RWPE2 (cell line): ENCODE measurements around the gene CAMK1D.

ENCODE experiments used
- ATAC-seq: fragments of 200-7000 bp; cut with Tn5 transposase; 3 replicates; pipeline ENCODE4 v1.9.1; 2021; ENCODE audit warnings: low read depth
- DNase-seq: peaks from one replicate; pipeline ENCODE4 v3.0.0-alpha.2; 2020; ENCODE audit warnings: low spot score
- H3K27ac ChIP-seq: fragments of 450-650 bp; 2 replicates; pipeline ENCODE4 v1.5.1; 2017; ENCODE audit warnings: mild to moderate bottlenecking; ENCODE audit not compliant: poor library complexity, severe bottlenecking
- H3K27me3 ChIP-seq: fragments of 250-450 bp; sonication (Bioruptor Pico); 2 replicates; pipeline ENCODE4 v1.5.1; 2021; ENCODE audit warnings: mild to moderate bottlenecking, moderate library complexity; ENCODE audit not compliant: insufficient read depth, poor library complexity, severe bottlenecking
- H3K36me3 ChIP-seq: fragments of 250-450 bp; sonication (Bioruptor Pico); 2 replicates; pipeline ENCODE4 v1.5.1; 2020; ENCODE audit warnings: low read depth, mild to moderate bottlenecking, moderate library complexity
- H3K4me1 ChIP-seq: fragments of 250-450 bp; sonication (Bioruptor Pico); 2 replicates; pipeline ENCODE4 v1.5.1; 2021; ENCODE audit warnings: mild to moderate bottlenecking, moderate library complexity; ENCODE audit not compliant: insufficient read depth, poor library complexity, severe bottlenecking
- H3K4me3 ChIP-seq: fragments of 250-450 bp; sonication (Bioruptor Pico); 2 replicates; pipeline ENCODE4 v1.5.1; 2021; ENCODE audit warnings: mild to moderate bottlenecking, moderate library complexity; ENCODE audit not compliant: severe bottlenecking
- H3K9me3 ChIP-seq: fragments of 250-450 bp; sonication (Bioruptor Pico); 2 replicates; pipeline ENCODE4 v1.5.1; 2021; ENCODE audit warnings: mild to moderate bottlenecking, moderate library complexity; ENCODE audit not compliant: severe bottlenecking
- CTCF ChIP-seq: fragments of 450-650 bp; IDR thresholded peaks from one replicate; pipeline ENCODE4 v1.5.1; 2017; ENCODE audit warnings: mild to moderate bottlenecking, moderate library complexity; ENCODE audit not compliant: poor library complexity, severe bottlenecking

The CAMK1D gene

DNA sequence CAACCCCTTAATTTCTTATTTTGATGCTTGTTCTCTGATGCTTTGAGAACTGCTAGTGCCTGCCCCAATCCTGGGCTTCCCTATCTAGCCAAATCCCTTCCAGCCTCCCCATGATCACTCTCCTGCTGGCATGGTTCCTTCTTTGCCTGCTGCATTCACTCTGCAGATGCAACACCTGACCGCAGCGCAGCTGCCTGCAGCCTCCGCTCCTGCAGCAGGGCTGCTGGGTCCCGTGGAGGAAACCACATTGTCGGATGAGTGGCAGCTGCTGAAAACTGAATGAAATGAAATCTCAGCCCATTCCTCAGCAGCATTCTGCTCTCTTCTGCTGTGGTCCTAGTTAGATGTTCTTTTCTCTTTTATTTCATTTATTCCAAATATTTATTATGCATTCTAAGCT is 331.9 kb downstream of the CAMK1D start:
- Histone ChIP-seq H3K4me3 (no peak overlapping the region), H3K9me3 (no peaks in the 10 kb centered on the region), H3K27me3 (no peaks in the 10 kb centered on the region), H3K36me3 (no peaks in the 10 kb centered on the region), H3K4me1 (no peaks in the 10 kb centered on the region), H3K27ac (no peak overlapping the region)
- ATAC-seq (no peak), DNase-seq (no peak)
- no peak for TF ChIP-seq CTCF

GRCh38 chr10:12684784-12685183 is 335.4 kb downstream of the CAMK1D start:
- DNase-seq (no peak), ATAC-seq (no peak)
- Histone ChIP-seq H3K4me3 (no peak overlapping the region), H3K27ac (no peak overlapping the region), H3K36me3 (no peaks in the 10 kb centered on the region), H3K9me3 (no peaks in the 10 kb centered on the region), H3K4me1 (no peaks in the 10 kb centered on the region), H3K27me3 (no peaks in the 10 kb centered on the region)
- TF ChIP-seq CTCF = no peak

GRCh38 chr10:12685261-12686058 is 336.1 kb downstream of the CAMK1D start:
- DNase-seq (no peak), ATAC-seq (no peak)
- H3K27ac ChIP-seq = no peak overlapping the region

DNA sequence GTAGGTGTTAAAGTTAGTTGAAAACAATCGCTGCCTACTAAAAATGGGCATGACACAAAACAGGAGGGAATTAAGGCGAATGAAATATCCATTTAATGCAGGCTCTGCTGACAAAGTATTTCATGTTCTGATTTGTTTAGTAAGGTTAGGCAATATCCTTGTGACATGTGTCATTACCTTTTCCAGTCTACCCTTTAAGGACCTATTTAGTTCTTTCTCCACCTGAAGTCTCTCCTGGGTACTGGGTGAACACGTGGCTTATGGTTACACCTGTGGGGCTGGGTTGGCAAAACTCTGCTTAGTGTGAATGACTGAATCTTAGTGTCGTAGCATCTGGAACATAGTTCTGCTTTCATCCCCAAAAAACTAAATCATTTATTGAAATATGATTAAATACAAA is 338.6 kb downstream of the CAMK1D start:
- Histone ChIP-seq H3K9me3 (no peaks in the 10 kb centered on the region), H3K4me1 (no peaks in the 10 kb centered on the region), H3K36me3 (no peaks in the 10 kb centered on the region), H3K4me3 (no peak overlapping the region), H3K27ac (no peak overlapping the region), H3K27me3 (no peaks in the 10 kb centered on the region)
- no peak for DNase-seq
- no peak for TF ChIP-seq CTCF
- ATAC-seq = no peak

More at GRCh38 chr10:12685261-12686058, 336.1 kb downstream of the CAMK1D start:
- no peak overlapping the region for H3K4me3 ChIP-seq
- TF ChIP-seq CTCF = no peak
- H3K4me1 ChIP-seq = no peaks in the 10 kb centered on the region
- no peaks in the 10 kb centered on the region for H3K27me3 ChIP-seq
- H3K9me3 ChIP-seq = no peaks in the 10 kb centered on the region
- H3K36me3 ChIP-seq = no peaks in the 10 kb centered on the region

- DNase-seq (no peak), ATAC-seq (no peak)
- Histone ChIP-seq H3K27ac (no peak overlapping the region), H3K4me3 (no peak overlapping the region), H3K36me3 (no peaks in the 10 kb centered on the region), H3K4me1 (no peaks in the 10 kb centered on the region), H3K9me3 (no peaks in the 10 kb centered on the region), H3K27me3 (no peaks in the 10 kb centered on the region)
- TF ChIP-seq CTCF = no peak
Observed at GRCh38 chr10:12689893-12690292, 340.5 kb downstream of the CAMK1D start.
